Measurements from ENCODE around the gene RNASEH2B. TPM values are rescaled to one million over a fixed set of nuclear protein-coding genes. Genes with fewer than 3 reads are reported as not detected.

The RNASEH2B gene
- total and polyA plus RNA-seq, 2 of the 8 experiments (the other 6 are each of a cell fraction or from before 2014, with no cell fraction given): 19.3 to 43.9 TPM

- H3K36me3 ChIP-seq (ENCODE audit: control insufficient read depth in 2 of 4, insufficient read depth in 4 of 4, low read length in 3 of 4): peaks cover 0 to 11% (median 2%) of the 10 kb centered on the region in 4 experiments; a peak in 3 of 8 replicates
- TF ChIP-seq TEAD4 (IDR thresholded peaks at IDR 0.05; ENCODE audit: low read depth, low read length) (no peak), SIX5 (IDR thresholded peaks at IDR 0.05; ENCODE audit: low read depth, low read length) (no peak)
- H3K27me3 ChIP-seq (replicated peaks in 1 of 4; ENCODE audit: control insufficient read depth in 3 of 4, extremely low read depth in 1 of 4, insufficient read depth in 3 of 4, low read length in 3 of 4): no peaks in the 10 kb centered on the region
- H3K79me2 ChIP-seq (ENCODE audit: control insufficient read depth in 1 of 2, insufficient read depth in 2 of 2, low read length in 2 of 2): peaks cover 0 to 53% of the 10 kb centered on the region in 2 experiments; a peak in 3 of 4 replicates
- no peaks in the 10 kb centered on the region for H4K20me1 ChIP-seq (replicated peaks in 1 of 2; ENCODE audit: control insufficient read depth in 1 of 2, insufficient read depth in 2 of 2, low read length in 2 of 2)
- H2BK120ac ChIP-seq (replicated peaks; ENCODE audit: low read depth, low read length): no peak overlapping the region
- peaks cover 0 to 4% (median 4%) of the 10 kb centered on the region in 4 experiments; a peak in 5 of 7 replicates for H3K4me1 ChIP-seq (replicated peaks in 1 of 4; ENCODE audit: control insufficient read depth in 3 of 4, insufficient read depth in 4 of 4, low read length in 3 of 4)
- H3K56ac ChIP-seq (replicated peaks; ENCODE audit: insufficient read length, low read depth, low read length): no peak overlapping the region
- POLR2A ChIA-PET (ENCODE audit: partially characterized antibody): no interaction called here
- H3K4me2 ChIP-seq (ENCODE audit: insufficient read depth in 1 of 2, low read depth in 2 of 2, low read length in 2 of 2): no peak overlapping the region
- H3K9ac ChIP-seq (replicated peaks in 1 of 4; ENCODE audit: extremely low read depth in 1 of 4, low read depth in 3 of 4, low read length in 3 of 4): no peak overlapping the region
- H3K9me3 ChIP-seq (ENCODE audit: insufficient read depth in 2 of 2, low read depth in 1 of 2, low read length in 1 of 2): peaks cover 24 to 28% of the 10 kb centered on the region in 2 experiments
- H3K23ac ChIP-seq (ENCODE audit: insufficient read length): no peak overlapping the region
- no peak overlapping the region for H3K18ac ChIP-seq (ENCODE audit: extremely low read depth, low read length)
- no peak overlapping the region for H2BK15ac ChIP-seq (ENCODE audit: low read length)
- WGBS, 2 experiments (ENCODE audit: extremely low coverage in 1 of 2, insufficient coverage in 1 of 2, insufficient read length in 1 of 2, insufficient replicate concordance in 2 of 2, low coverage in 1 of 2, low lambda C conversion rate in 2 of 2, missing lambda C conversion rate in 1 of 2): 71% methylated on average over 1 of the region's 1 CpG; no CpG with 5 or more reads in 1 of the 2 experiments
- H2AK5ac ChIP-seq (ENCODE audit: low read depth, low read length): no peak overlapping the region
- DNase-seq (ENCODE audit: low read depth in 1 of 2, low spot score in 2 of 2) (no peak), FAIRE-seq (no peak)
- H3K4me3 ChIP-seq (ENCODE audit: extremely low read depth in 1 of 4, insufficient read depth in 2 of 4, low read depth in 3 of 4, low read length in 4 of 4): no peak overlapping the region
- H2BK5ac ChIP-seq (ENCODE audit: low read depth, low read length): no peak overlapping the region
- no peak overlapping the region for H2AFZ ChIP-seq (ENCODE audit: low read length)
- peaks cover 2% of the 10 kb centered on the region; the same call in 1 of the 2 replicates for H3K79me1 ChIP-seq (ENCODE audit: low read depth, low read length)
- H4K91ac ChIP-seq (replicated peaks; ENCODE audit: insufficient read length, low read length): no peak overlapping the region
- H3K27ac ChIP-seq (ENCODE audit: low read depth, low read length): no peak overlapping the region
- H2BK20ac ChIP-seq (ENCODE audit: low read length): no peak overlapping the region
- H4K5ac ChIP-seq (ENCODE audit: insufficient read length, low read depth, low read length): no peak overlapping the region
- H3K14ac ChIP-seq (ENCODE audit: insufficient read length): no peak overlapping the region
- H2BK12ac ChIP-seq (ENCODE audit: low read depth, low read length): no peak overlapping the region
- no peak overlapping the region for H3K4ac ChIP-seq (replicated peaks; ENCODE audit: insufficient read length, low read depth, low read length)
- CTCF ChIA-PET (ENCODE audit: partially characterized antibody): interaction anchor here (0.9 to 1.4 kb wide), 2 partner anchors 11 to 69 kb away, joined by 3 read pairs; no protein-coding TSS in a partner anchor
- no peak overlapping the region for H4K8ac ChIP-seq (ENCODE audit: extremely low read depth, insufficient read depth, low read length)
- H3K23me2 ChIP-seq (ENCODE audit: low read depth, low read length): no peaks in the 10 kb centered on the region
These were observed 12.1 kb downstream of the RNASEH2B start for GRCh38 chr13:50921706-50922105.

Data from H1 (cell line).